IMR-90 (cell line): ENCODE measurements around the gene EXOC3L4. TPM values are rescaled to one million over a fixed set of nuclear protein-coding genes. Genes with fewer than 3 reads are reported as not detected.

Source experiments
- ATAC-seq: fragments of 200-7000 bp; cut with Tn5 transposase; 2 replicates; pipeline ENCODE4 v1.9.1; 2020; ENCODE audit warnings: low read depth, mild to moderate bottlenecking, moderate library complexity
- BruUV-seq: library from RNA; stranded (reverse); fragments of 400-500 nt; replicated peaks from 2 replicates; lab custom pipeline; 2021; lab: Mats Ljungman, UMichigan
- CTCF ChIA-PET: fragments of 300-600 bp; formaldehyde crosslinking; extraction: SDS; loops from one replicate; lab custom pipeline; 2021; ENCODE audit warnings: antibody characterized with exemption; lab: Yijun Ruan, JAX
- POLR2A ChIA-PET: fragments of 300-600 bp; sonication (Branson Sonifier 250); formaldehyde crosslinking; loops from one replicate; lab custom pipeline; 2022; ENCODE audit warnings: antibody characterized with exemption; ENCODE audit not compliant: unreplicated experiment; lab: Charles Lee
- DNase-seq: peaks from one replicate; pipeline ENCODE4 v3.0.0; 2013
- H2AFZ ChIP-seq: replicated peaks from 2 replicates; pipeline ENCODE3; 2013; ENCODE audit warnings: low read length, mild to moderate bottlenecking; ENCODE audit not compliant: poor library complexity
- H2AK5ac ChIP-seq: 2 replicates; pipeline ENCODE4 v1.6.1; 2013; ENCODE audit warnings: low read depth, low read length, inconsistent platforms
- H2AK9ac ChIP-seq: replicated peaks from 2 replicates; pipeline ENCODE3; 2013; ENCODE audit warnings: mild to moderate bottlenecking, low read depth, low read length, moderate library complexity; ENCODE audit not compliant: poor library complexity
- H2BK120ac ChIP-seq: 2 replicates; pipeline ENCODE4 v1.6.1; 2013; ENCODE audit warnings: low read depth, low read length, inconsistent platforms
- H2BK15ac ChIP-seq: 3 replicates; pipeline ENCODE4 v1.6.1; 2013; ENCODE audit warnings: low read depth, low read length, inconsistent platforms
- H2BK20ac ChIP-seq: 2 replicates; pipeline ENCODE4 v1.6.1; 2013; ENCODE audit warnings: low read depth, mild to moderate bottlenecking, inconsistent platforms, low read length, moderate library complexity
- H2BK5ac ChIP-seq: 2 replicates; pipeline ENCODE4 v1.6.1; 2013; ENCODE audit warnings: mild to moderate bottlenecking, low read depth, low read length, inconsistent platforms; ENCODE audit not compliant: poor library complexity, severe bottlenecking
- H3K14ac ChIP-seq: replicated peaks from 2 replicates; pipeline ENCODE4 v1.6.1; 2013; ENCODE audit warnings: low read depth, low read length, inconsistent platforms
- H3K18ac ChIP-seq: 2 replicates; pipeline ENCODE4 v1.6.1; 2013; ENCODE audit warnings: low read depth, low read length, control low read depth
- H3K23ac ChIP-seq: 2 replicates; pipeline ENCODE4 v1.6.1; 2013; ENCODE audit warnings: low read depth, low read length, inconsistent platforms
- H3K27ac ChIP-seq: 2 replicates; pipeline ENCODE4 v1.5.1; 2013; ENCODE audit warnings: mild to moderate bottlenecking, control low read depth, low read length; ENCODE audit not compliant: insufficient read depth
- H3K27me3 ChIP-seq: 2 replicates; pipeline ENCODE4 v1.6.1; 2013; ENCODE audit warnings: low read length; ENCODE audit not compliant: control insufficient read depth, insufficient read depth
- H3K36me3 ChIP-seq: 2 replicates; pipeline ENCODE4 v1.6.1; 2013; ENCODE audit warnings: low read length, mixed read lengths; ENCODE audit not compliant: control insufficient read depth, insufficient read depth
- H3K4ac ChIP-seq: 2 replicates; pipeline ENCODE4 v1.6.1; 2013; ENCODE audit warnings: low read depth, low read length, inconsistent platforms
- H3K4me1 ChIP-seq: 2 replicates; pipeline ENCODE4 v1.6.1; 2013; ENCODE audit warnings: low read length, mixed read lengths; ENCODE audit not compliant: control insufficient read depth, insufficient read depth
- H3K4me2 ChIP-seq: 2 replicates; pipeline ENCODE4 v1.6.1; 2013; ENCODE audit warnings: low read depth, mild to moderate bottlenecking, control low read depth, low read length, moderate library complexity
- H3K4me3 ChIP-seq: 2 replicates; pipeline ENCODE4 v1.5.1; 2013; ENCODE audit warnings: low read depth, mild to moderate bottlenecking, control low read depth, low read length, moderate library complexity; ENCODE audit not compliant: insufficient read depth
- H3K56ac ChIP-seq: 2 replicates; pipeline ENCODE4 v1.6.1; 2013; ENCODE audit warnings: low read length, inconsistent platforms; ENCODE audit not compliant: insufficient read depth; ENCODE audit errors: extremely low read depth
- H3K79me1 ChIP-seq, 2 experiments: 2 replicates each; pipeline ENCODE4 v1.6.1; 2013; ENCODE audit warnings: low read length in 2 of 2, inconsistent platforms in 1 of 2, low read depth in 1 of 2
- H3K9ac ChIP-seq: 2 replicates; pipeline ENCODE4 v1.6.1; 2013; ENCODE audit warnings: low read depth, low read length, control low read depth
- H3K9me1 ChIP-seq: 2 replicates; pipeline ENCODE4 v1.6.1; 2013; ENCODE audit warnings: low read length, inconsistent platforms; ENCODE audit not compliant: insufficient read depth
- H3K9me3 ChIP-seq: 2 replicates; pipeline ENCODE4 v1.6.1; 2013; ENCODE audit warnings: low read length; ENCODE audit not compliant: control insufficient read depth, insufficient read depth
- H4K20me1 ChIP-seq: 2 replicates; pipeline ENCODE4 v1.6.1; 2013; ENCODE audit warnings: low read length, inconsistent platforms; ENCODE audit not compliant: insufficient read depth
- H4K5ac ChIP-seq: 2 replicates; pipeline ENCODE4 v1.6.1; 2013; ENCODE audit warnings: mild to moderate bottlenecking, low read depth, low read length, control low read depth
- H4K8ac ChIP-seq, 2 experiments: 2 replicates each; pipeline ENCODE4 v1.6.1; 2013; ENCODE audit warnings: low read depth in 2 of 2, low read length in 2 of 2, control low read depth in 1 of 2, inconsistent platforms in 1 of 2
- H4K91ac ChIP-seq: 2 replicates; pipeline ENCODE4 v1.6.1; 2013; ENCODE audit warnings: low read depth, low read length, inconsistent platforms; ENCODE audit not compliant: insufficient read depth
- BHLHE40 ChIP-seq: fragments of 150-350 bp; IDR thresholded peaks from 2 replicates; pipeline ENCODE4 v1.6.1; 2016; ENCODE audit warnings: mild to moderate bottlenecking, low read depth, low read length
- CEBPB ChIP-seq: IDR thresholded peaks from 2 replicates; pipeline ENCODE4 v1.6.1; 2012; ENCODE audit warnings: low read depth, low read length, improper control_type of control experiment
- CHD1 ChIP-seq: IDR thresholded peaks from 2 replicates; pipeline ENCODE4 v1.6.1; 2012; ENCODE audit warnings: low read depth, low read length, improper control_type of control experiment
- CTCF ChIP-seq: conservative IDR thresholded peaks from 2 replicates; pipeline ENCODE4 v1.5.1; 2012; ENCODE audit warnings: mild to moderate bottlenecking, low read depth, low read length, improper control_type of control experiment
- FOS ChIP-seq: fragments of 150-350 bp; IDR thresholded peaks from 2 replicates; pipeline ENCODE4 v1.6.1; 2016; ENCODE audit warnings: low read depth, low read length
- MAFK ChIP-seq: IDR thresholded peaks from 2 replicates; pipeline ENCODE4 v1.6.1; 2012; ENCODE audit warnings: low read depth, low read length, improper control_type of control experiment
- MAZ ChIP-seq: IDR thresholded peaks from 2 replicates; pipeline ENCODE4 v1.6.1; 2012; ENCODE audit warnings: low read depth, mild to moderate bottlenecking, low read length, improper control_type of control experiment, moderate library complexity, borderline replicate concordance
- MXI1 ChIP-seq: IDR thresholded peaks from 2 replicates; pipeline ENCODE4 v1.6.1; 2012; ENCODE audit warnings: low read depth, mild to moderate bottlenecking, low read length, moderate library complexity, borderline replicate concordance
- NFE2L2 ChIP-seq: fragments of 150-350 bp; IDR thresholded peaks from 2 replicates; pipeline ENCODE4 v1.6.1; 2016; ENCODE audit warnings: low read depth, mild to moderate bottlenecking, low read length
- POLR2A ChIP-seq: IDR thresholded peaks from 2 replicates; pipeline ENCODE4 v1.6.1; 2012; ENCODE audit warnings: mild to moderate bottlenecking, low read depth, low read length
- RAD21 ChIP-seq: IDR thresholded peaks from 2 replicates; pipeline ENCODE4 v1.6.1; 2012; ENCODE audit warnings: low read length, improper control_type of control experiment
- RCOR1 ChIP-seq: IDR thresholded peaks from 2 replicates; pipeline ENCODE4 v1.6.1; 2012; ENCODE audit warnings: mild to moderate bottlenecking, low read length, improper control_type of control experiment; ENCODE audit not compliant: insufficient replicate concordance
- RFX5 ChIP-seq: IDR thresholded peaks from 2 replicates; pipeline ENCODE4 v1.8.0; 2012; ENCODE audit warnings: low read depth, mild to moderate bottlenecking, low read length, moderate library complexity
- SMC3 ChIP-seq: fragments of 150-350 bp; IDR thresholded peaks from 2 replicates; pipeline ENCODE4 v1.6.1; 2016; ENCODE audit warnings: low read depth, mild to moderate bottlenecking, antibody characterized with exemption, low read length, moderate library complexity
- USF2 ChIP-seq: fragments of 150-350 bp; IDR thresholded peaks from 2 replicates; pipeline ENCODE4 v1.6.1; 2017; ENCODE audit warnings: mild to moderate bottlenecking, antibody characterized with exemption, low read length, low read depth
- WGBS, 2 experiments: methylation state at CpG; one replicate each; pipeline versions ENCODE4 v1.1.5 to v1.1.7; 2013; ENCODE audit warnings: missing lambda C conversion rate in 2 of 2; ENCODE audit not compliant: insufficient read length in 1 of 2; ENCODE audit errors: extremely low coverage in 2 of 2; 5-methylcytosine and 5-hydroxymethylcytosine counted together
- dilution Hi-C: fragments of 300-500 bp; cut with HindIII; formaldehyde crosslinking; loops from one replicate; pipeline ENCODE4 v1.14.3; 2018; ENCODE audit warnings: low sequenced_read_pairs; ENCODE audit not compliant: unreplicated experiment
- in situ Hi-C: fragments of 300-500 bp; cut with MboI; formaldehyde crosslinking; loops from 3 replicates; pipeline ENCODE4 v1.14.3; 2019; ENCODE audit warnings: low sequenced_read_pairs, inconsistent platforms, mixed read lengths
- intact Hi-C: fragments of 100-400 bp; cut with micrococcal nuclease; formaldehyde crosslinking; loops from 2 replicates; pipeline ENCODE4 v1.10.0; 2022
- polyA plus RNA-seq, 3 experiments: library from polyadenylated mRNA; depleted of rRNA; stranded (reverse); fragments of >200 nt; gene quantifications; 2 replicates each; pipeline ENCODE4 v1.2.3, GENCODE V29; 2012; ENCODE audit warnings: low replicate concordance in 1 of 3
- total RNA-seq: library from RNA; depleted of rRNA; stranded (reverse); fragments of >200 nt; gene quantifications from 2 replicates; pipeline ENCODE4 v1.2.3, GENCODE V29; 2012
- TF ChIP-seq, protein P1 (sequence below): fragments of 150-350 bp; IDR thresholded peaks from 2 replicates; pipeline ENCODE4 v1.6.1; 2016; ENCODE audit warnings: low read depth, mild to moderate bottlenecking, low read length, moderate library complexity, borderline replicate concordance

EXOC3L4 gene
- total and polyA plus RNA-seq, 2 of the 4 experiments (the other 2 are of a cell fraction) = not detected

- Histone ChIP-seq H4K20me1 (no peaks in the 10 kb centered on the region), H3K56ac (no peak overlapping the region), H3K23ac (no peak overlapping the region), H2BK20ac (no peak overlapping the region), H3K14ac (no peak overlapping the region), H4K91ac (no peak overlapping the region), H3K4me3 (no peak overlapping the region), H3K9me3 (no peaks in the 10 kb centered on the region), H3K27me3 (peaks cover 56% of the 10 kb centered on the region), H3K9me1 (no peaks in the 10 kb centered on the region), H4K5ac (no peak overlapping the region), H2AK5ac (no peak overlapping the region), H2AFZ (no peak overlapping the region), H4K8ac (no peak overlapping the region), H2AK9ac (no peak overlapping the region), H3K18ac (no peak overlapping the region), H3K9ac (no peak overlapping the region), H2BK15ac (no peak overlapping the region), H2BK120ac (no peak overlapping the region), H3K4me1 (peaks cover 12% of the 10 kb centered on the region), H3K4me2 (no peak overlapping the region), H2BK5ac (no peak overlapping the region), H3K4ac (no peak overlapping the region), H3K36me3 (no peaks in the 10 kb centered on the region), H3K79me1 (no peaks in the 10 kb centered on the region), H3K27ac (no peak overlapping the region)
- ATAC-seq (no peak), DNase-seq (no peak)
- 100% methylated on average over 2 of the region's 6 CpGs; no CpG with 5 or more reads in 1 of the 2 experiments for WGBS, 2 experiments
- dilution Hi-C loops (no loop called here), intact Hi-C loops (no loop called here), in situ Hi-C loops (no loop called here)
- POLR2A ChIA-PET = no interaction called here
- no TSS peak for BruUV-seq
- CTCF ChIA-PET = no interaction called here
- TF ChIP-seq, protein P1, sequence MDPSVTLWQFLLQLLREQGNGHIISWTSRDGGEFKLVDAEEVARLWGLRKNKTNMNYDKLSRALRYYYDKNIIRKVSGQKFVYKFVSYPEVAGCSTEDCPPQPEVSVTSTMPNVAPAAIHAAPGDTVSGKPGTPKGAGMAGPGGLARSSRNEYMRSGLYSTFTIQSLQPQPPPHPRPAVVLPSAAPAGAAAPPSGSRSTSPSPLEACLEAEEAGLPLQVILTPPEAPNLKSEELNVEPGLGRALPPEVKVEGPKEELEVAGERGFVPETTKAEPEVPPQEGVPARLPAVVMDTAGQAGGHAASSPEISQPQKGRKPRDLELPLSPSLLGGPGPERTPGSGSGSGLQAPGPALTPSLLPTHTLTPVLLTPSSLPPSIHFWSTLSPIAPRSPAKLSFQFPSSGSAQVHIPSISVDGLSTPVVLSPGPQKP = no peak
- TF ChIP-seq CHD1 (no peak), SMC3 (no peak), BHLHE40 (no peak), MAFK (no peak), MXI1 (no peak), POLR2A (no peak), FOS (no peak), RCOR1 (no peak), USF2 (no peak), RFX5 (no peak), RAD21 (no peak), MAZ (no peak), CEBPB (no peak), NFE2L2 (no peak), CTCF (no peak)
Observed at GRCh38 chr14:103088921-103089320, 5.6 kb upstream of the EXOC3L4 start.
